IPS DF 6.9 (cell line): Measurements from ENCODE around the gene JUNB.
A peak's percentile ranks its signal among the peaks of the same experiment; 100 is the strongest.

Experiments used
- DNase-seq: peaks from one replicate; pipeline ENCODE4 v3.0.0-alpha.2; 2013; ENCODE audit warnings: low read depth, low spot score
- H3K27ac ChIP-seq: one replicate; pipeline ENCODE4 v1.5.1; 2013; ENCODE audit warnings: low read length, control low read depth
- H3K27me3 ChIP-seq: 2 replicates; pipeline ENCODE4 v1.6.1; 2013; ENCODE audit warnings: mild to moderate bottlenecking, low read length; ENCODE audit not compliant: control insufficient read depth, insufficient read depth
- H3K36me3 ChIP-seq: 2 replicates; pipeline ENCODE4 v1.6.1; 2013; ENCODE audit warnings: low read length; ENCODE audit not compliant: control insufficient read depth, insufficient read depth
- H3K4me1 ChIP-seq: 2 replicates; pipeline ENCODE4 v1.6.1; 2013; ENCODE audit warnings: low read length; ENCODE audit not compliant: control insufficient read depth, insufficient read depth
- H3K4me3 ChIP-seq: 2 replicates; pipeline ENCODE4 v1.5.1; 2013; ENCODE audit warnings: mild to moderate bottlenecking, low read length
- H3K9me3 ChIP-seq: 2 replicates; pipeline ENCODE4 v1.6.1; 2013; ENCODE audit warnings: low read length, inconsistent platforms; ENCODE audit not compliant: control insufficient read depth, insufficient read depth
- WGBS: extraction: QIAGEN DNeasy Blood & Tissue Kit; methylation state at CpG from one replicate; pipeline ENCODE4 v1.1.7; 2013; ENCODE audit warnings: mixed read lengths, missing lambda C conversion rate; ENCODE audit not compliant: insufficient read length, insufficient coverage; 5-methylcytosine and 5-hydroxymethylcytosine counted together

The JUNB gene

GRCh38 chr19:12773571-12773970, 17.7 kb upstream of the JUNB start:
- no peaks in the 10 kb centered on the region for H3K27me3 ChIP-seq
- peaks cover 7% of the 10 kb centered on the region; the same call in 1 of the 2 replicates for H3K36me3 ChIP-seq
- no peak overlapping the region for H3K4me3 ChIP-seq
- no peak for DNase-seq
- peaks cover 4% of the 10 kb centered on the region; the same call in 1 of the 2 replicates for H3K4me1 ChIP-seq
- H3K27ac ChIP-seq = no peak overlapping the region
- no CpG with 5 or more reads among the region's 2 CpGs for WGBS
- no peaks in the 10 kb centered on the region for H3K9me3 ChIP-seq

DNA sequence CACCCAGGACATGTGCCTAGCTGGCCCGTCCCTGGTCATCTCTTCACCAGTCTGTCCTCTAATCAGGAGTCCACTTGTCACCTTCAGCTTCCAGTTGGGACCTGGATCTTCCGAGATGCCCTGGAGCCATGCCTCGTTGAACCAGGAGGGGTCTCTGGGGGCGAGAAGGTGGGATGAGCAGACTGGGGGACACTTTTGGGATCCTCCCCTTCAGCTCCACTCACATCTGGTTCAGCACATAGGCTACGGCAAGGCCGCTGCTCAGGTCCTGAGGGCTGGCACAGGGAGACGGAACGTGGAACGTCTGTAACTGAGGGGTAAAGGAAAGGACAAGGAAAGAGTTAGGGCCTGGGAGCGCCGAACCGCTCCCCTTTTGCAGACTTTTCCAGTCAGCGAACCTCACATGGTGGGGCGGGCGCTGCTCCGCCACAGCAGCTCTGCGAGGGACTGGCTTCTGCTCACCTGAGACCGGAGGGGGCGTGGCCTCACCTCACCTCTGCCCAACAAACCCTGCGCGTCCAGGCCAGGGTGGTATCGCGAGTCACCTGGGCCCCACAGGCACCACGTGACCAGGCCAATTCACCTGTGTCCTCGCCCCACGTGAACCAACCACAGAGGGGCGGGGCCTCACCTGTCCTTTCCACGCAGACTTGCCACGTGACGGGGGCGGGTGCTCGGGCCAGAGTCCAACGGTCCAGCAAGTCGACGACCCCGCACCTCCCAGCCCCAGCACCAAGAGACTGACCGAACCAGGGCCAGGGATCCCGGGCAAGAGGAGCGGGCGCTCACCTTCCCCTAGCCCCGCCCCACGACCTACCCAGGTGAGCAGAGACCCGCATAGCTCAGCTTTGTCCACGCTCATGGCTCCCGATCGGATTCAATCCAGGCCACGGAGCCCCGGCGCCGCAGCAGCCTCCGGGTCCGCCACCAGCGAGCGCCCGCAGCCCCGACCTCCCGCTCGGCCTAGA, 16.4 kb upstream of the JUNB start, which contains the start of gene HOOK2:
Gene HOOK2, minus strand, starts transcription at position 965 of the 968 bp plus-strand sequence. Its CDS starts 103 bp downstream, at position 862.
- H3K36me3 ChIP-seq = peaks cover 7% of the 10 kb centered on the region; the same call in 1 of the 2 replicates
- no peaks in the 10 kb centered on the region for H3K27me3 ChIP-seq
- H3K4me1 ChIP-seq = peaks cover 7% of the 10 kb centered on the region; the same call in 1 of the 2 replicates
- peak within 1 kb of the TSS; percentile 43; the same call in 1 of the 2 replicates for H3K4me3 ChIP-seq
- H3K9me3 ChIP-seq = no peaks in the 10 kb centered on the region
- no CpG with 5 or more reads among the region's 58 CpGs for WGBS
- DNase-seq = no peak
- no peak within 1 kb of the TSS for H3K27ac ChIP-seq

DNA sequence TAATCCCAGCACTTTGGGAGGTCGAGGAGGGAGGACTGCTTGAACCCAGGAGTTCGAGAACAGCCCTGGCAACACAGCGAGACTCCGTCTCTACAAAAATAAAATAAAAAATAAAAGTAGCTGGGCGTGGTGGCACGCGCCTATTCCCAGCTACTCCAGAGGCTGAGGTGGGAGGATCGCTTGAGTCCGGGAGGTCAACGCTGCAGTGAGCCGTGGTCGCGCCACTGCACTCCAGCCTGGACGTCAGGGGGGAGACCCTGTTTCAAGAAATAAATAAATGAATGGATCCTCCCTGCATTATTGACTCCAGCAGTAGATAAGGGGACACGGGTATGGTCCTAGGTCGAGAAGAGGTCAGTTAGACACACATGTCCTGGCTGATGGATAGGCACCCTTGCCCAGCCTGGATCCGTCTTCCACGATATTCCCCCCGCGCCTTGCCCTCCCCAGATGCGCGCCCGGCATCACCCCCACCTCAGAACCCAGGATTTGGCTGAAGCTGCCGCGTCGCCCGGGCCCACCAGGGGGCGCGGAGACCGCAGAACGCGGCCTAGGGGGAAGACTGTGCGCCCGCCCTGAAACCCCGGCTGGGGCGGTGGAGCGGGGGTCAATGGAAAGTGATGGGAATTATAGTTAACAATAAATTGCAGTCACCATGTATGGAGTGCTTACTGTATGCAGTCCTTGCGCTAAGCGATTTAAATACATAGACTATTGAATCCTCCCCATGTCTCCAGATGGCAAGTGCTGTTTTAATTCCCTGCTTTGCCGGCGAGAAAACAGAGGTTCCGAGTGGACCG, 13.9 kb upstream of the JUNB start:
- Histone ChIP-seq H3K9me3 (no peaks in the 10 kb centered on the region), H3K27ac (no peak overlapping the region), H3K4me1 (peaks cover 9% of the 10 kb centered on the region; the same call in 1 of the 2 replicates), H3K36me3 (no peaks in the 10 kb centered on the region; the same call in 1 of the 2 replicates), H3K27me3 (no peaks in the 10 kb centered on the region), H3K4me3 (peak overlapping the region; percentile 61; the same call in 1 of the 2 replicates)
- no CpG with 5 or more reads among the region's 43 CpGs for WGBS
- no peak for DNase-seq

DNA sequence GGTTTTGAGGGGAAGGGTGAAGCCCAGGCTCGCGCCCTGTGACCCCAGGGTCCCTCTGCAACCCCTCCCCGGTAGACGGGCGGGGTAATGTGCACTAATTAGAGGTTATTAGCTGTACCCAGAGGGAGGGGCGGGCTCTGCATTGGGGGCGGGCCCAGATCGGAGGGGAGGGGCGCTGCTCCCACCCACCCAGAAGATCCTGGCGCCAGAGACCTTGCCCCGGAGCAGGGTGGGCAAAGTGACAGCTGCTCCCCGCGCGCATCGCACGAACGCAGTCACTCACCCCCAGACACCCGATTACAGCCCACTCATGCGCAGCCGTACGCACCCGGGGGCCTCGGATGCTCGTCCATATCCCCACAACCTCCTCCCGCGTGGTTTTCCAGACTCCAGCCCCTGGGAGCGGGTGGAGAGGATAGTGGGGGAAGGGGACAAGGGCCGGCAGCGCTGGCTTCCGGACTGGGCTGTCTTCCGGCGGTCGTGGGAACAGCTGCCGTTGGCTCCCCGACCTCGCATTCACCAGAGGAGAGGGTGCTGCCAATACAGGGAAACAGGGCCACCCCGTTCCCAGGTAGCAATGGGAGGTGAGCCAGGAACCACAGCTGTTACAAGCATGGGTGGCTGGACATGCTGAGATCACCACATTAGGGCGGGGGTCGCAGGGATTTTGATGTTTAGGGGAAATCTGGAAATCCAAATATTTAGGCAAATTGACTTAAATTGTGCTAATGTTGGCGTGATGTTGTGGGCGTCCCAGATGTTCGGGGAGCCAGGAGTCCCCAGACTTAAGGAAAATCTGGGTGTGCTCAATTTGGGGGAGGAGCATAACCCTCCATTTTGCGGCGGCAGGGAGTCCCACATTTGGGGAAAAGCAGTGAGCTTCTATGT, 13.0 kb upstream of the JUNB start:
- Histone ChIP-seq H3K4me3 (peak overlapping the region; percentile 61; the same call in 1 of the 2 replicates), H3K4me1 (peaks cover 9% of the 10 kb centered on the region; the same call in 1 of the 2 replicates), H3K9me3 (no peaks in the 10 kb centered on the region), H3K27ac (no peak overlapping the region), H3K27me3 (no peaks in the 10 kb centered on the region), H3K36me3 (no peaks in the 10 kb centered on the region; the same call in 1 of the 2 replicates)
- WGBS = no CpG with 5 or more reads among the region's 44 CpGs
- DNase-seq = no peak

GRCh38 chr19:12778905-12779161, 12.5 kb upstream of the JUNB start:
- no peak for DNase-seq
- Histone ChIP-seq H3K4me1 (peaks cover 14% of the 10 kb centered on the region; the same call in 1 of the 2 replicates), H3K27ac (no peak overlapping the region), H3K4me3 (no peak overlapping the region; the same call in 1 of the 2 replicates), H3K27me3 (no peaks in the 10 kb centered on the region), H3K36me3 (no peaks in the 10 kb centered on the region; the same call in 1 of the 2 replicates), H3K9me3 (no peaks in the 10 kb centered on the region)
- WGBS = no CpG with 5 or more reads among the region's 6 CpGs

GRCh38 chr19:12779162-12779993, 11.9 kb upstream of the JUNB start:
- no peaks in the 10 kb centered on the region; the same call in 1 of the 2 replicates for H3K36me3 ChIP-seq
- H3K27me3 ChIP-seq = no peaks in the 10 kb centered on the region
- no peak for DNase-seq
- H3K4me3 ChIP-seq = no peak overlapping the region
- H3K9me3 ChIP-seq = no peaks in the 10 kb centered on the region
- no CpG with 5 or more reads among the region's 15 CpGs for WGBS
- H3K4me1 ChIP-seq = peaks cover 14% of the 10 kb centered on the region; the same call in 1 of the 2 replicates
- H3K27ac ChIP-seq = no peak overlapping the region

- H3K36me3 ChIP-seq = no peaks in the 10 kb centered on the region; the same call in 1 of the 2 replicates
- H3K4me1 ChIP-seq = peaks cover 14% of the 10 kb centered on the region; the same call in 1 of the 2 replicates
- peak overlapping the region; percentile 43; the same call in 1 of the 2 replicates for H3K4me3 ChIP-seq
- H3K27me3 ChIP-seq = no peaks in the 10 kb centered on the region
- no peaks in the 10 kb centered on the region for H3K9me3 ChIP-seq
- no peak for DNase-seq
- WGBS = no CpG with 5 or more reads among the region's 12 CpGs
- H3K27ac ChIP-seq = no peak overlapping the region
These were observed 9.2 kb upstream of the JUNB start for GRCh38 chr19:12782174-12782423.

DNA sequence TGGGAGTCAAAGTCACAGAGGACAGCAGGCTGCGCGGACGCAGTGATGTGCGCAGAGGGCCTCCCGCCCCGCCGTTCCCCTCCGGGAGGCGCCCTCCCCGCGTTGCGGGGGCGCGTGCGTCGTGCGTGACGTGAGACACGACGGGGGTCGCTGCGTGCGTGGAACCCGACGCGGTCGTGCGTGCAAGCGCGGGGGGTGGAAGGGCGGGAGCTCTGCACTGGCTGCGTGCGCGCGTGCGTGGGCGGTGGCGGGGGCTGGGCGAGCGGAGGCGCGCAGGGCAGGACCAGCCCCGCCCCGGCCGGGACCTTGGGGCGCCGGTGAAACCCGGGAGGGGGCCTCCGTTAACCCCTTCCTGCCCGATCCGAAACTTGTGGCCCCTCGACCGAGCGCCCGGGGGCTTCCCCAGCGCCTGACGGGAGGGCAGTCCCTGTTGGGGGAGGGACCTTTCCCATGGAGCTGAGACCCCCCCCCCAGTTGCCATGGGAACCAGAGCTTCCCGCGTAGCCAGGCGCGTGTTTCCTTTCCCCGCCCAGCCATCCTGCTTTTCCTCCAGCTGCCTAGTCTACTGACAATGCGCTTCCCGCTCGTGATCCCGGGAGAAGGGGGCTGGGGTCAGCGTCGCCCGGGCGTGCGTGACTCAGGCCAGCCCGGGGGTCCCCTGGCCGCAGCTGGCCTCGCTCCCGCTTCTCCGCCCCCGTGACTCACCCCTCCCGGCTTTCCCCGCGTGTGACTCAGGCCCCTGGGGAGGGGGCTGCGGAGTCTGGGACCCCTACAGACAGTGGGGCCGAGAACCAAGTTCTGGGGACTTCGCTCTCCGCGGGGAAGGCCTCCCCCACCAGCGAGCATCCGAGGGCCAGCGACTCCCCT, 8.6 kb upstream of the JUNB start:
- no peak overlapping the region for H3K27ac ChIP-seq
- no peaks in the 10 kb centered on the region for H3K9me3 ChIP-seq
- H3K4me1 ChIP-seq = peaks cover 13% of the 10 kb centered on the region; the same call in 1 of the 2 replicates
- peak overlapping the region; percentile 43 for H3K4me3 ChIP-seq
- no peak for DNase-seq
- WGBS = no CpG with 5 or more reads among the region's 88 CpGs
- no peaks in the 10 kb centered on the region; the same call in 1 of the 2 replicates for H3K36me3 ChIP-seq
- no peaks in the 10 kb centered on the region for H3K27me3 ChIP-seq
